ENCODE data around the gene NSMF.

Gene NSMF

GRCh38 chr9:137491735-137492432 is 32.8 kb upstream of the NSMF start:
- no peak for DNase-seq

GRCh38 chr9:137490532-137491186 is 31.5 kb upstream of the NSMF start:
- no peak for DNase-seq

GRCh38 chr9:137488906-137489305 is 29.8 kb upstream of the NSMF start:
- DNase-seq, result no peak

GRCh38 chr9:137488327-137488653 is 29.2 kb upstream of the NSMF start:
- no peak for DNase-seq

- no peak for DNase-seq
Measured at GRCh38 chr9:137487454-137488326, 28.6 kb upstream of the NSMF start.

GRCh38 chr9:137486545-137487453 is 27.7 kb upstream of the NSMF start:
- DNase-seq, result no peak

GRCh38 chr9:137486141-137486490 is 27.0 kb upstream of the NSMF start:
- no peak for DNase-seq

GRCh38 chr9:137485343-137486140 is 26.4 kb upstream of the NSMF start:
- DNase-seq, result no peak

- DNase-seq, result no peak
Measured at GRCh38 chr9:137484551-137485315, 25.6 kb upstream of the NSMF start.

- no peak for DNase-seq
Measured at GRCh38 chr9:137482094-137482781, 23.1 kb upstream of the NSMF start.

GRCh38 chr9:137480686-137481683 is 21.9 kb upstream of the NSMF start:
- no peak for DNase-seq

- DNase-seq, result no peak
Measured at GRCh38 chr9:137479892-137480685, 21.0 kb upstream of the NSMF start.

GRCh38 chr9:137478962-137479861 is 20.1 kb upstream of the NSMF start:
- no peak for DNase-seq

- DNase-seq, result no peak
Measured at GRCh38 chr9:137478613-137478961, 19.5 kb upstream of the NSMF start.

- no peak for DNase-seq
Measured at GRCh38 chr9:137477778-137478612, 18.9 kb upstream of the NSMF start.

GRCh38 chr9:137476856-137477255 is 17.7 kb upstream of the NSMF start:
- no peak for DNase-seq

Measured in activated gamma-delta T cell (primary cell).